Activated B cell treated with CpG ODN at 0.5 μM for 24 hours (primary cell): ENCODE results near the gene ZNF594. TPM values are rescaled to one million over a fixed set of nuclear protein-coding genes. Genes with fewer than 3 reads are reported as not detected.
A peak's percentile ranks its signal among the peaks of the same experiment; 100 is the strongest.
"Not testable (repeated sequence)": the region's sequence is repeated elsewhere in the genome, so short reads cannot be mapped to it uniquely, and the experiment has no call there.

Experiments
- ATAC-seq: fragments of 200-7000 bp; cut with Tn5 transposase; one replicate; pipeline ENCODE4 v1.10.0; 2021; ENCODE audit warnings: low read depth, mild to moderate bottlenecking, moderate library complexity
- CTCF ChIA-PET: fragments of 350-600 bp; sonication (Branson Sonifier 250); formaldehyde crosslinking; loops from one replicate; lab custom pipeline; 2021; ENCODE audit warnings: antibody characterized with exemption; lab: Charles Lee
- POLR2A ChIA-PET: fragments of 350-600 bp; sonication (Branson Sonifier 250); formaldehyde crosslinking; loops from one replicate; lab custom pipeline; 2021; ENCODE audit warnings: antibody characterized with exemption; lab: Charles Lee
- DNase-seq: peaks from one replicate; pipeline ENCODE4 v3.0.0; 2022
- H3K27ac Mint-ChIP-seq: one replicate; pipeline ENCODE4 v1.8.0; 2020; ENCODE audit warnings: mixed read lengths
- H3K27me3 Mint-ChIP-seq: one replicate; pipeline ENCODE4 v1.8.0; 2021; ENCODE audit warnings: mixed read lengths
- H3K36me3 Mint-ChIP-seq: one replicate; pipeline ENCODE4 v1.8.0; 2021; ENCODE audit warnings: low read depth, mixed read lengths
- H3K4me1 Mint-ChIP-seq: one replicate; pipeline ENCODE4 v1.8.0; 2021; ENCODE audit warnings: mixed read lengths
- H3K4me3 Mint-ChIP-seq: one replicate; pipeline ENCODE4 v1.8.0; 2020; ENCODE audit warnings: mild to moderate bottlenecking, mixed read lengths
- H3K9me3 Mint-ChIP-seq: one replicate; pipeline ENCODE4 v1.8.0; 2020; ENCODE audit warnings: mixed read lengths
- CTCF ChIP-seq: fragments of 200-600 bp; IDR thresholded peaks from one replicate; pipeline ENCODE4 v1.8.0; 2022; ENCODE audit warnings: antibody characterized with exemption, mild to moderate bottlenecking
- intact Hi-C: fragments of 100-400 bp; cut with micrococcal nuclease; formaldehyde crosslinking; loops from one replicate; pipeline ENCODE4 v1.15.1; 2024
- total RNA-seq: library from RNA; stranded (reverse); gene quantifications from 2 replicates; pipeline ENCODE4 v1.2.3, GENCODE V29; 2022

The ZNF594 gene
- total RNA-seq, 1 donor from 2014 or later: 26.8 TPM

DNA sequence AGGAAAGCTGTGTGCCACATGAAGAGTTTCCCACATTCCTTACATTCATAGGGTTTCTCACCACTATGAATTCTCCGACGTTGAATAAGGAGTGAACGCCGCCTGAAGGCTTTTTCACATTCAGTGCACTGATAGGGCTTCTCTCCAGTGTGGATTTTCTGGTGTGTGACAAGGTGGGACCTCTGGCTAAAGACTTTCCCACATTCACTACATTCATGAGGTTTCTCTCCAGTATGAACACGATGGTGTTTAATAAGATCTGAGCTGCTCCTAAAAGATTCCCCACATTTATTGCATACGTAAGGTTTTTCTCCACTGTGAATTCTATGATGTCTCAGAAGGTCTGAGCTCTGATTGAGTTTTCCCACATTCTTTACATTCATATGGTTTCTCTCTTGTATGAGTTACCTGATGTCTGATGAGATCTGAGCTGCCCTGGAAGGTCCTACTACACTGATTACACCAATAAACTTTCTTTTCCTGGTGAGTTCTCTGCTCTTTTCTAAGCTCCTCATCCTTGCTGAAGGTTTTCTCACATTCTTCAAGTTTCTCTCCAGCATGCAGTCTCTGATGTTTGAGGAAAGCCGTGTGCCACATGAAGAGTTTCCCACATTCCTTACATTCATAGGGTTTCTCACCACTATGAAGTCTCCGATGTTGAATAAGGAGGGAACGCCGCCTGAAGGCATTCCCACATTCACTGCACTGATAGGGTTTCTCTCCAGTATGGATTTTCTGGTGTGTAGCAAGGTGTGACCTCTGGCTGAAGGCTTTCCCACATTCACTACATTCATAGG, 10.0 kb downstream of the ZNF594 start:
- POLR2A ChIA-PET: interaction anchor here (1.1 to 2.8 kb wide), 2 partner anchors 10 to 39 kb away, joined by 3 to 17 read pairs; partner anchors contain the start of gene ZNF594
- no peaks in the 10 kb centered on the region for H3K27me3 Mint-ChIP-seq
- ATAC-seq (no peak), DNase-seq (no peak)
- CTCF ChIA-PET: interaction anchor here (1.5 kb wide), 1 partner anchor 17 kb away, joined by 3 read pairs; no protein-coding TSS in a partner anchor
- intact Hi-C loops: no loop called here
- TF ChIP-seq CTCF: no peak
- H3K9me3 Mint-ChIP-seq: peaks cover 32% of the 10 kb centered on the region
- H3K27ac Mint-ChIP-seq: peak overlapping the region; percentile 37
- H3K36me3 Mint-ChIP-seq: peaks cover 70% of the 10 kb centered on the region
- no peaks in the 10 kb centered on the region for H3K4me1 Mint-ChIP-seq
- H3K4me3 Mint-ChIP-seq: no peak overlapping the region

DNA sequence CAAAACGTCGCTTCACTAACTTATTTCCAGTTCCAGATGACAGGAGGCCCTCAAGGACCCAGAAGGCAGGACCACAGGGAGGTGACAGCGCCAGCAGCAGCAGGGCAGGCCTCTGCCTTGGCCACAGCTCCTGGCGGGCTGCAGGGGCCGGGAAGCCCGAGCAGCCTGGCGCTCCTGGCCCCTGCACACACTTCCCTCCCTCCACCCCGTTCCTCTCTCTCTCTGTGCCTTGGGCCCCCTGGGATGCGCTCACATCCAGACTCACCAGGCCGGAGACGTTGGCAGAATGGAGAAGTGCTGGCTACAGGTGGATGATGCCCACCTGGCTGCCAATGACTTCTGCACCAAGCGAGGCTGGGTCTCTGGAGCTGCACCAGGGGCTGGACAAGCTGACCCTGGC, 12.7 kb downstream of the ZNF594 start:
- intact Hi-C loops: no loop called here
- POLR2A ChIA-PET: no interaction called here
- ATAC-seq (no peak), DNase-seq (no peak)
- H3K9me3 Mint-ChIP-seq: peaks cover 28% of the 10 kb centered on the region
- H3K4me3 Mint-ChIP-seq: no peak overlapping the region
- no peaks in the 10 kb centered on the region for H3K4me1 Mint-ChIP-seq
- TF ChIP-seq CTCF: no peak
- H3K36me3 Mint-ChIP-seq: peaks cover 68% of the 10 kb centered on the region
- H3K27me3 Mint-ChIP-seq: no peaks in the 10 kb centered on the region
- CTCF ChIA-PET: no interaction called here
- H3K27ac Mint-ChIP-seq: no peak overlapping the region

DNA sequence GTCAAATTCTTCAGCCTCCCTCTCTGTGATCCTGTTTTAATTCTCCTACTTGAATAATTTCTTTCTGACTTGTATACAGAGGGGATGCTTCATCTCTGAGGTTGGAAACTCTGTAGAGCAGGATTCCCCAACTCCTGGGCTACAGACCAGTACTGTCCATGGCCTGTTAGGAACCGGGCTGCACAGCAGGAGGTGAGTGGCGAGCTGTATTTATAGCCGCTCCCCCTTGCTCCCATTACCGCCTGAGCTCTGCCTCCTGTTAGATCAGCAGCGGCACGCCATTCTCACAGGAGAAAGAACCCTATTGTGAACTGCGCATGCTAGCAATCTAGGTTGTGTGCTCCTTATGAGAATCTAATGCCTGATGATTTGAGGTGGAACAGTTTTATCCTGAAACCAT, 16.6 kb downstream of the ZNF594 start:
- intact Hi-C loops, H3K9me3 Mint-ChIP-seq, POLR2A ChIA-PET, H3K4me1 Mint-ChIP-seq, DNase-seq, H3K27ac Mint-ChIP-seq, ATAC-seq, CTCF ChIA-PET, H3K4me3 Mint-ChIP-seq, H3K27me3 Mint-ChIP-seq: not testable (repeated sequence)
- H3K36me3 Mint-ChIP-seq: peaks cover 38% of the 10 kb centered on the region

GRCh38 chr17:5165791-5166564, 25.7 kb downstream of the ZNF594 start:
- H3K27ac Mint-ChIP-seq, intact Hi-C loops: not testable (repeated sequence)
- peaks cover 36% of the 10 kb centered on the region for H3K4me1 Mint-ChIP-seq

GRCh38 chr17:5164436-5164835, 27.2 kb downstream of the ZNF594 start:
- Mint-ChIP-seq H3K36me3 (no peaks in the 10 kb centered on the region), H3K4me1 (peaks cover 34% of the 10 kb centered on the region), H3K4me3 (no peak overlapping the region), H3K27me3 (no peaks in the 10 kb centered on the region), H3K9me3 (no peaks in the 10 kb centered on the region), H3K27ac (no peak overlapping the region)
- ATAC-seq: no peak
- DNase-seq: no peak
- ChIA-PET CTCF (no interaction called here), POLR2A (no interaction called here)
- intact Hi-C loops: no loop called here
- no peak for TF ChIP-seq CTCF

More at GRCh38 chr17:5165791-5166564, 25.7 kb downstream of the ZNF594 start:
- peak overlapping the region; percentile 19 for H3K4me3 Mint-ChIP-seq
- CTCF ChIA-PET: interaction anchor here (1.2 kb wide), 1 partner anchor 25 kb away, joined by 4 read pairs; no protein-coding TSS in a partner anchor
- H3K9me3 Mint-ChIP-seq, DNase-seq, H3K36me3 Mint-ChIP-seq, POLR2A ChIA-PET, H3K27me3 Mint-ChIP-seq: not testable (repeated sequence)
- ATAC-seq: peak; percentile 37

- DNase-seq, CTCF ChIA-PET, H3K9me3 Mint-ChIP-seq, H3K36me3 Mint-ChIP-seq, H3K27me3 Mint-ChIP-seq, H3K4me3 Mint-ChIP-seq, ATAC-seq, H3K27ac Mint-ChIP-seq, intact Hi-C loops: not testable (repeated sequence)
- peaks cover 30% of the 10 kb centered on the region for H3K4me1 Mint-ChIP-seq
- POLR2A ChIA-PET: interaction anchor here (1.0 kb wide), 1 partner anchor 83 kb away, joined by 3 read pairs; no protein-coding TSS in a partner anchor
Measured at GRCh38 chr17:5161793-5162192, 29.9 kb downstream of the ZNF594 start.

GRCh38 chr17:5160702-5161101, 31.0 kb downstream of the ZNF594 start:
- POLR2A ChIA-PET, DNase-seq, CTCF ChIA-PET, ATAC-seq, H3K36me3 Mint-ChIP-seq, intact Hi-C loops, H3K4me3 Mint-ChIP-seq, H3K9me3 Mint-ChIP-seq, H3K27me3 Mint-ChIP-seq, H3K27ac Mint-ChIP-seq: not testable (repeated sequence)
- H3K4me1 Mint-ChIP-seq: peaks cover 19% of the 10 kb centered on the region

GRCh38 chr17:5146122-5146521, 45.5 kb downstream of the ZNF594 start:
- POLR2A ChIA-PET, ATAC-seq, H3K36me3 Mint-ChIP-seq, CTCF ChIA-PET, H3K4me1 Mint-ChIP-seq, H3K27ac Mint-ChIP-seq, H3K27me3 Mint-ChIP-seq, H3K9me3 Mint-ChIP-seq, intact Hi-C loops, DNase-seq, H3K4me3 Mint-ChIP-seq: not testable (repeated sequence)

GRCh38 chr17:5142877-5143276, 48.8 kb downstream of the ZNF594 start:
- not testable (repeated sequence) for H3K36me3 Mint-ChIP-seq

More at GRCh38 chr17:5142877-5143276, 48.8 kb downstream of the ZNF594 start:
- H3K4me3 Mint-ChIP-seq, H3K4me1 Mint-ChIP-seq, DNase-seq, H3K9me3 Mint-ChIP-seq, CTCF ChIA-PET, ATAC-seq, H3K27ac Mint-ChIP-seq, intact Hi-C loops, POLR2A ChIA-PET, H3K27me3 Mint-ChIP-seq: not testable (repeated sequence)
